ENCODE results near the gene PLK1.

PLK1 gene

GRCh38 chr16:23668225-23668624 lies 10.5 kb upstream of the PLK1 start:
- no peak for DNase-seq
- peaks cover 66% of the 10 kb centered on the region for H3K36me3 Mint-ChIP-seq (ENCODE audit: low read depth)
- no peak overlapping the region for H3K4me3 Mint-ChIP-seq
- H3K27ac Mint-ChIP-seq: no peak overlapping the region
- ATAC-seq: no peak
- no peaks in the 10 kb centered on the region for H3K27me3 Mint-ChIP-seq
- H3K9me3 Mint-ChIP-seq: no peaks in the 10 kb centered on the region
- peaks cover 25% of the 10 kb centered on the region for H3K4me1 Mint-ChIP-seq

- H3K4me3 Mint-ChIP-seq: no peak overlapping the region
- no peak for DNase-seq
- H3K4me1 Mint-ChIP-seq: peaks cover 21% of the 10 kb centered on the region
- no peaks in the 10 kb centered on the region for H3K27me3 Mint-ChIP-seq
- H3K36me3 Mint-ChIP-seq (ENCODE audit: low read depth): peaks cover 65% of the 10 kb centered on the region
- no peaks in the 10 kb centered on the region for H3K9me3 Mint-ChIP-seq
- ATAC-seq: no peak
- H3K27ac Mint-ChIP-seq: no peak overlapping the region
Observed at GRCh38 chr16:23668873-23669272, 9.8 kb upstream of the PLK1 start.

GRCh38 chr16:23670137-23670776 lies 8.4 kb upstream of the PLK1 start:
- no peak overlapping the region for H3K27ac Mint-ChIP-seq
- H3K4me1 Mint-ChIP-seq: peaks cover 20% of the 10 kb centered on the region
- peak; percentile 41 for DNase-seq
- no peak overlapping the region for H3K4me3 Mint-ChIP-seq
- no peaks in the 10 kb centered on the region for H3K9me3 Mint-ChIP-seq
- ATAC-seq: peak; percentile 99
- no peaks in the 10 kb centered on the region for H3K27me3 Mint-ChIP-seq
- peaks cover 56% of the 10 kb centered on the region for H3K36me3 Mint-ChIP-seq (ENCODE audit: low read depth)

- no peak for DNase-seq
- Mint-ChIP-seq H3K4me1 (peaks cover 24% of the 10 kb centered on the region), H3K27ac (no peak overlapping the region), H3K36me3 (ENCODE audit: low read depth) (peaks cover 27% of the 10 kb centered on the region), H3K9me3 (no peaks in the 10 kb centered on the region), H3K27me3 (no peaks in the 10 kb centered on the region), H3K4me3 (no peak overlapping the region)
- no peak for ATAC-seq
Observed at GRCh38 chr16:23673971-23674614, 4.6 kb upstream of the PLK1 start.

- Mint-ChIP-seq H3K36me3 (ENCODE audit: low read depth) (peaks cover 33% of the 10 kb centered on the region), H3K27ac (no peak overlapping the region), H3K4me1 (peaks cover 20% of the 10 kb centered on the region), H3K27me3 (peaks cover 2% of the 10 kb centered on the region), H3K9me3 (no peaks in the 10 kb centered on the region), H3K4me3 (no peak overlapping the region)
- DNase-seq: no peak
- ATAC-seq: no peak
Observed at GRCh38 chr16:23676924-23677480, 1.7 kb upstream of the PLK1 start.

GRCh38 chr16:23679274-23679985 lies 741 bp downstream of the PLK1 start:
- no peaks in the 10 kb centered on the region for H3K9me3 Mint-ChIP-seq
- peak overlapping the region; percentile 59 for H3K27ac Mint-ChIP-seq
- H3K36me3 Mint-ChIP-seq (ENCODE audit: low read depth): peaks cover 42% of the 10 kb centered on the region
- DNase-seq (peak; percentile 43), ATAC-seq (no peak)
- H3K4me1 Mint-ChIP-seq: peaks cover 22% of the 10 kb centered on the region
- peaks cover 2% of the 10 kb centered on the region for H3K27me3 Mint-ChIP-seq
- H3K4me3 Mint-ChIP-seq: peak overlapping the region; percentile 90

- DNase-seq (no peak), ATAC-seq (no peak)
- H3K27ac Mint-ChIP-seq: peak overlapping the region; percentile 44
- peaks cover 22% of the 10 kb centered on the region for H3K4me1 Mint-ChIP-seq
- peaks cover 2% of the 10 kb centered on the region for H3K27me3 Mint-ChIP-seq
- peak overlapping the region; percentile 90 for H3K4me3 Mint-ChIP-seq
- peaks cover 45% of the 10 kb centered on the region for H3K36me3 Mint-ChIP-seq (ENCODE audit: low read depth)
- no peaks in the 10 kb centered on the region for H3K9me3 Mint-ChIP-seq
Observed at GRCh38 chr16:23679986-23680336, 1.3 kb downstream of the PLK1 start.

- Mint-ChIP-seq H3K4me1 (peaks cover 22% of the 10 kb centered on the region), H3K4me3 (no peak overlapping the region), H3K36me3 (ENCODE audit: low read depth) (peaks cover 61% of the 10 kb centered on the region), H3K27ac (no peak overlapping the region), H3K27me3 (peaks cover 2% of the 10 kb centered on the region), H3K9me3 (no peaks in the 10 kb centered on the region)
- ATAC-seq: no peak
- no peak for DNase-seq
Observed at GRCh38 chr16:23682181-23682580, 3.5 kb downstream of the PLK1 start.

GRCh38 chr16:23683487-23683886 lies 4.8 kb downstream of the PLK1 start:
- Mint-ChIP-seq H3K27me3 (peaks cover 2% of the 10 kb centered on the region), H3K36me3 (ENCODE audit: low read depth) (peaks cover 70% of the 10 kb centered on the region), H3K9me3 (no peaks in the 10 kb centered on the region), H3K27ac (no peak overlapping the region), H3K4me3 (no peak overlapping the region), H3K4me1 (peaks cover 18% of the 10 kb centered on the region)
- DNase-seq: no peak
- ATAC-seq: no peak

GRCh38 chr16:23687034-23687808 lies 8.5 kb downstream of the PLK1 start:
- ATAC-seq (no peak), DNase-seq (no peak)
- H3K27ac Mint-ChIP-seq: no peak overlapping the region
- H3K36me3 Mint-ChIP-seq (ENCODE audit: low read depth): peaks cover 63% of the 10 kb centered on the region
- H3K4me3 Mint-ChIP-seq: no peak overlapping the region
- no peaks in the 10 kb centered on the region for H3K27me3 Mint-ChIP-seq
- no peaks in the 10 kb centered on the region for H3K4me1 Mint-ChIP-seq
- no peaks in the 10 kb centered on the region for H3K9me3 Mint-ChIP-seq

GRCh38 chr16:23689442-23690187 lies 10.9 kb downstream of the PLK1 start:
- ATAC-seq (peak; percentile 10), DNase-seq (no peak)
- Mint-ChIP-seq H3K27me3 (peaks cover 4% of the 10 kb centered on the region), H3K27ac (no peak overlapping the region), H3K36me3 (ENCODE audit: low read depth) (peaks cover 48% of the 10 kb centered on the region), H3K9me3 (no peaks in the 10 kb centered on the region), H3K4me1 (peaks cover under 1% of the 10 kb centered on the region), H3K4me3 (no peak overlapping the region)

GRCh38 chr16:23690771-23691482 lies 12.2 kb downstream of the PLK1 start:
- Mint-ChIP-seq H3K27ac (no peak overlapping the region), H3K4me3 (no peak overlapping the region), H3K27me3 (peaks cover 10% of the 10 kb centered on the region), H3K36me3 (ENCODE audit: low read depth) (peaks cover 42% of the 10 kb centered on the region), H3K9me3 (no peaks in the 10 kb centered on the region), H3K4me1 (peaks cover 3% of the 10 kb centered on the region)
- DNase-seq: no peak
- no peak for ATAC-seq

GRCh38 chr16:23691483-23692189 lies 12.9 kb downstream of the PLK1 start:
- H3K4me1 Mint-ChIP-seq: peaks cover 3% of the 10 kb centered on the region
- DNase-seq (no peak), ATAC-seq (no peak)
- H3K36me3 Mint-ChIP-seq (ENCODE audit: low read depth): peaks cover 36% of the 10 kb centered on the region
- no peak overlapping the region for H3K27ac Mint-ChIP-seq
- peaks cover 10% of the 10 kb centered on the region for H3K27me3 Mint-ChIP-seq
- no peak overlapping the region for H3K4me3 Mint-ChIP-seq
- no peaks in the 10 kb centered on the region for H3K9me3 Mint-ChIP-seq

Data from activated naive CD8-positive, alpha-beta T cell treated with anti-CD3 and anti-CD28 coated beads, Interleukin-2, amount 50 U/mL, for 24 hours (primary cell).